Gastroesophageal sphincter (tissue), 4 donors: ENCODE results near the gene OR4S2. TPM values are rescaled to one million over a fixed set of nuclear protein-coding genes. Genes with fewer than 3 reads are reported as not detected.

ENCODE experiments used
- ATAC-seq: fragments of 150-250 bp; one replicate; pipeline ENCODE4 v1.9.1; 2016; ENCODE audit warnings: mild to moderate bottlenecking, moderate library complexity
- H3K27ac ChIP-seq, 4 donors: fragments of 200-600 bp; sonication (generic) in 3 of 4; 1 replicate in 3 of 4; 2 replicates in 1 of 4; pipeline ENCODE4 v1.5.1; 2016 to 2019
- H3K27me3 ChIP-seq: fragments of 200-600 bp; sonication (generic); one replicate; pipeline ENCODE4 v1.5.1; 2019
- H3K36me3 ChIP-seq, 2 donors: fragments of 200-600 bp; sonication (generic); one replicate each; pipeline ENCODE4 v1.5.1; 2019; ENCODE audit warnings: control low read depth in 1 of 2
- H3K4me1 ChIP-seq, 3 donors: fragments of 200-600 bp; sonication (generic); 1 replicate in 2 of 3; 2 replicates in 1 of 3; pipeline ENCODE4 v1.5.1; 2016 to 2019; ENCODE audit warnings: control low read depth in 2 of 3
- H3K4me3 ChIP-seq, 2 donors: fragments of 200-600 bp; sonication (generic); one replicate each; pipeline ENCODE4 v1.5.1; 2019; ENCODE audit warnings: mild to moderate bottlenecking in 1 of 2, moderate library complexity in 1 of 2
- H3K9me3 ChIP-seq, 3 donors: fragments of 200-600 bp; sonication (generic); one replicate each; pipeline ENCODE4 v1.5.1; 2017 to 2019; ENCODE audit warnings: control low read depth in 2 of 3
- EP300 ChIP-seq: sonication (generic); formaldehyde crosslinking; IDR thresholded peaks from one replicate; pipeline ENCODE4 v1.6.1; 2017; ENCODE audit warnings: antibody characterized with exemption, mild to moderate bottlenecking
- POLR2A ChIP-seq, 2 donors: fragments of 450-650 bp; IDR thresholded peaks; one replicate each; pipeline ENCODE4 v1.6.1; 2017; ENCODE audit warnings: antibody characterized with exemption in 2 of 2, mild to moderate bottlenecking in 2 of 2, moderate library complexity in 1 of 2
- POLR2AphosphoS5 ChIP-seq: sonication (generic); formaldehyde crosslinking; IDR thresholded peaks from one replicate; pipeline ENCODE4 v1.6.1; 2017; ENCODE audit warnings: antibody characterized with exemption
- WGBS, 2 donors: methylation state at CpG; one replicate each; pipeline ENCODE4 v1.1.5; 2018; ENCODE audit warnings: low coverage in 1 of 2; 5-methylcytosine and 5-hydroxymethylcytosine counted together
- total RNA-seq, 4 donors: library from RNA; depleted of rRNA; stranded (reverse); fragments of >200 nt; gene quantifications; one replicate each; pipeline ENCODE4 v1.1.0, GENCODE V29; 2016
- TF ChIP-seq, protein P1 (sequence below), 4 experiments: fragments of 200-600 bp in 2 of 4; fragments of 450-650 bp in 2 of 4; sonication (generic) in 1 of 4; IDR thresholded peaks; one replicate each; pipeline ENCODE4 v1.5.1; 2017 to 2019; ENCODE audit warnings: antibody characterized with exemption in 4 of 4, mild to moderate bottlenecking in 2 of 4, moderate library complexity in 2 of 4

OR4S2 gene
- total RNA-seq, 4 donors from 2014 or later = not detected

DNA sequence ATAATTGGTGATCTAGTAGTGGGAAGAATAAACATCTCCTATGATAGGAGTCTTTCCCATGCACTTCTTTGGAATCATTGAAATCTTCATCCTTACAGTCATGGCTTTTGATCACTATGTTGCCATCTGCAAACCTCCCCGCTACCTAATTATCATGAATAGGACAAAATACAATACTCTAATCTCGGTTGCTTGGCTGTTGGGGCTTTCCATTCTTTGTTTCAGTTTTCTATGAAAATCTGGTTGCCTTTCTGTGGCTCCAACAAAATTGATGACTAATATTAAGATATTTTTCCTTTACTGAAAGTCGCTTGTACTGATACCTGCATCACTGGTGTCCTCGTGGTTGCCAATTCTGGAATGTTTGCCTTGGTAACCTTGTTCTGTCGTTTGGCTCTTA, 25.7 kb downstream of the OR4S2 start:
- Histone ChIP-seq H3K36me3 (no peaks in the 10 kb centered on the region), H3K9me3 (no peaks in the 10 kb centered on the region), H3K27ac (no peak overlapping the region), H3K4me1 (no peaks in the 10 kb centered on the region), H3K27me3 (no peaks in the 10 kb centered on the region), H3K4me3 (no peak overlapping the region)
- 49 to 71% methylated on average over 5 of the region's 5 CpGs for WGBS, 2 donors
- TF ChIP-seq EP300 (no peak), POLR2AphosphoS5 (no peak), POLR2A (IDR thresholded peaks at IDR 0.05) (no peak)
- TF ChIP-seq, protein P1, sequence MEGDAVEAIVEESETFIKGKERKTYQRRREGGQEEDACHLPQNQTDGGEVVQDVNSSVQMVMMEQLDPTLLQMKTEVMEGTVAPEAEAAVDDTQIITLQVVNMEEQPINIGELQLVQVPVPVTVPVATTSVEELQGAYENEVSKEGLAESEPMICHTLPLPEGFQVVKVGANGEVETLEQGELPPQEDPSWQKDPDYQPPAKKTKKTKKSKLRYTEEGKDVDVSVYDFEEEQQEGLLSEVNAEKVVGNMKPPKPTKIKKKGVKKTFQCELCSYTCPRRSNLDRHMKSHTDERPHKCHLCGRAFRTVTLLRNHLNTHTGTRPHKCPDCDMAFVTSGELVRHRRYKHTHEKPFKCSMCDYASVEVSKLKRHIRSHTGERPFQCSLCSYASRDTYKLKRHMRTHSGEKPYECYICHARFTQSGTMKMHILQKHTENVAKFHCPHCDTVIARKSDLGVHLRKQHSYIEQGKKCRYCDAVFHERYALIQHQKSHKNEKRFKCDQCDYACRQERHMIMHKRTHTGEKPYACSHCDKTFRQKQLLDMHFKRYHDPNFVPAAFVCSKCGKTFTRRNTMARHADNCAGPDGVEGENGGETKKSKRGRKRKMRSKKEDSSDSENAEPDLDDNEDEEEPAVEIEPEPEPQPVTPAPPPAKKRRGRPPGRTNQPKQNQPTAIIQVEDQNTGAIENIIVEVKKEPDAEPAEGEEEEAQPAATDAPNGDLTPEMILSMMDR (IDR thresholded peaks at IDR 0.05) = no peak
- no peak for ATAC-seq

DNA sequence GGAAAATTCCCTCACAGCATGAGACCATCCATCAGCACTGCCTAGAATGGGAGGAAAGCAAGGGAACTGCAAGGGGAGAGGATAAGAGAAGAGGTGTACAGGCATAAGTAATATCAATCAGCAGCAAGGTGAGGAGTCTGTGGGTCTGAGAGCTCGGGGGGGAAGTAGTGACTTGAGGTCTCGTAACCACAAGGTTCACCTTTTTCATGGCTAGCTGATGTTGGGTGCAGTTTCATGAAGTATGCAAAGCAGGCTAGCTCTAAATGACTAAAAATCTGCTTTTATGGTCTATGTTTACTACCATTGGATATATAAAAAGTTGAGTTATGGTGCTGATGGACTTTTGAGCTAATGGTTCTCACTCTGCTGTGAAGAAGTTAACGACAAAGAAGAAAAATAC, 49.7 kb downstream of the OR4S2 start:
- no peak overlapping the region for H3K27ac ChIP-seq
- no peaks in the 10 kb centered on the region for H3K4me1 ChIP-seq
- H3K27me3 ChIP-seq = no peaks in the 10 kb centered on the region
- no peak for ATAC-seq
- H3K9me3 ChIP-seq = peaks cover 0 to 16% (median 0%) of the 10 kb centered on the region in 3 donors
- TF ChIP-seq POLR2A (IDR thresholded peaks at IDR 0.05) (no peak), POLR2AphosphoS5 (no peak), EP300 (no peak)
- TF ChIP-seq, protein P1 (IDR thresholded peaks at IDR 0.05) = no peak
- no peak overlapping the region for H3K4me3 ChIP-seq
- 73 to 75% methylated on average over 3 of the region's 3 CpGs for WGBS, 2 donors
- no peaks in the 10 kb centered on the region for H3K36me3 ChIP-seq

DNA sequence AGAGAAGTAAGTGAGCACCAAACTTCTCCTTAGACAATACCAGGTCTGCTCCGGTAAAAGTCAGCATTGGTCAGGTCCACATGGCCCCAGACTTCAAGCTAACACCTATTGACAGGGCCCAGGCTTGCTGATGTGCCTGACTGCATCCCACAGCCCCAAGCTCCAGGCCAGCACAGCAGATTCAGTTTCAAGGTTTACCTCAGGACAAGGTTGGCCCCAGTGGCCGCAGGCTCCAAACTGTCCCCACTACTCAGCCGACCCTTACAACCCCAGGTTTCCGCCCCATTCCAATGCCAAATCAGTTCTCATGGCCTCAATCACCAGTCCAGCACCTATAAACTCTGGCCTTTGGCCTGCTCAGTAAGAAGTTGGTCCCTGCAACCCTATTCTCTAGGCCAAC, 53.3 kb downstream of the OR4S2 start:
- no peak overlapping the region for H3K4me3 ChIP-seq
- WGBS, 2 donors = 79 to 81% methylated on average over 3 of the region's 4 CpGs
- peaks cover 0 to 16% (median 0%) of the 10 kb centered on the region in 3 donors for H3K9me3 ChIP-seq
- H3K4me1 ChIP-seq = no peaks in the 10 kb centered on the region
- H3K36me3 ChIP-seq = no peaks in the 10 kb centered on the region
- H3K27ac ChIP-seq = no peak overlapping the region
- ATAC-seq = no peak
- TF ChIP-seq EP300 = no peak
- no peaks in the 10 kb centered on the region for H3K27me3 ChIP-seq

Other genes with a start within 250 kb of the OR4S2 start
- gene OR4C15, start 93.9 kb upstream of the OR4S2 start, total RNA-seq = not detected
- gene OR4C16, start 76.2 kb upstream of the OR4S2 start, total RNA-seq = not detected
- not detected for gene OR4C11, start 40.7 kb upstream of the OR4S2 start, total RNA-seq
- not detected for gene OR4P4, start 13.2 kb upstream of the OR4S2 start, total RNA-seq
- gene OR4C6, start 13.9 kb downstream of the OR4S2 start, total RNA-seq = not detected
- not detected for gene OR5D13, start 125.1 kb downstream of the OR4S2 start, total RNA-seq
- gene OR5D14, start 147.2 kb downstream of the OR4S2 start, total RNA-seq = under 1 TPM in 1 of 4 donors, not detected in 3; 0.89 TPM
- not detected for gene OR5L1, start 163.0 kb downstream of the OR4S2 start, total RNA-seq
- not detected for gene OR5D18, start 171.3 kb downstream of the OR4S2 start, total RNA-seq
- gene OR5L2, start 178.9 kb downstream of the OR4S2 start, total RNA-seq = not detected
- not detected for gene OR5D16, start 190.4 kb downstream of the OR4S2 start, total RNA-seq
- not detected for gene TRIM51, start 235.0 kb downstream of the OR4S2 start, total RNA-seq